Pancreas (tissue), 10 donors: ENCODE measurements around the gene FLOT1. TPM values are rescaled to one million over a fixed set of nuclear protein-coding genes. Genes with fewer than 3 reads are reported as not detected.

Experiments
- ATAC-seq, 4 donors: fragments of 200-7000 bp; cut with Tn5 transposase; one replicate each; pipeline versions ENCODE4 v1.8.0 to v1.9.1; 2020; ENCODE audit warnings: mild to moderate bottlenecking in 4 of 4, moderate library complexity in 4 of 4
- DNase-seq, 6 donors: peaks; one replicate each; pipeline ENCODE4 v3.0.0-alpha.2; 2020
- FAIRE-seq: peaks from 2 replicates; lab custom pipeline; 2012; peaks lifted over from hg19 to GRCh38; lab: Jason Lieb, UNC
- H3K27ac ChIP-seq, 4 donors: fragments of 200-600 bp; sonication (generic); 1 replicate in 3 of 4; 2 replicates in 1 of 4; pipeline versions ENCODE4 v1.5.0 to v1.8.0; 2020
- H3K27me3 ChIP-seq, 4 donors: fragments of 200-600 bp; one replicate each; pipeline ENCODE4 v1.8.0; 2021
- H3K36me3 ChIP-seq, 3 donors: fragments of 200-600 bp; sonication (generic) in 1 of 3; one replicate each; pipeline versions ENCODE4 v1.5.0 to v1.8.0; 2020 to 2021
- H3K4me1 ChIP-seq, 3 donors: fragments of 200-600 bp; one replicate each; pipeline ENCODE4 v1.8.0; 2021
- H3K4me3 ChIP-seq, 4 donors: fragments of 200-600 bp; sonication (generic) in 2 of 4; one replicate each; pipeline versions ENCODE4 v1.5.0 to v1.8.0; 2020 to 2021
- H3K9me3 ChIP-seq, 4 donors: fragments of 200-600 bp; one replicate each; pipeline ENCODE4 v1.8.0; 2021
- WGBS, 2 donors: extraction: QIAGEN DNeasy Blood & Tissue Kit; methylation state at CpG; one replicate each; pipeline ENCODE4 v1.1.7; 2013; 5-methylcytosine and 5-hydroxymethylcytosine counted together
- intact Hi-C, 3 donors: fragments of 100-400 bp; cut with DNase I; formaldehyde crosslinking; loops; one replicate each; pipeline versions ENCODE4 v1.11.1 to v1.14.2; 2022
- polyA plus RNA-seq, 2 donors: library from polyadenylated mRNA; stranded (reverse); fragments of 200-250 nt; gene quantifications; one replicate each; pipeline ENCODE4 v1.2.3, GENCODE V29; 2013
- total RNA-seq, 6 donors: library from RNA; stranded (reverse); fragmentation: NEBNext Ultra II Directional in 4 of 6; extraction: Animal tissue kit (Norgen Biotek cat#: 25700) in 4 of 6; gene quantifications; one replicate each; pipeline versions ENCODE4 v1.2.1 to v1.2.4, GENCODE V29; 2021 to 2023
- TF ChIP-seq, protein P1 (sequence below), 4 donors: fragments of 200-600 bp; sonication (generic) in 3 of 4; IDR thresholded peaks; one replicate each; pipeline versions ENCODE4 v1.5.0 to v1.8.0; 2021; ENCODE audit warnings: antibody characterized with exemption in 4 of 4
- donor health status: healthy with polysubstance abuse.
- donor health status: DM: no; HTN: no; CAD: no; lungs with moderate emphysema.
- donor health status: DM: no; HTN: no; CAD: no.
- donor health status: control.
- donor health status: control.
- donor health status: Bipolar disorder and iron deficiency.
- donor health status: DM: yes; HTN: yes; CAD: no.
- donor health status: DM: no; HTN: no; CAD: no.
- donor health status: DM: no; HTN: no; CAD: no.
- donor health status: DM: yes; HTN: yes; CAD: no.

FLOT1 gene, protein sequence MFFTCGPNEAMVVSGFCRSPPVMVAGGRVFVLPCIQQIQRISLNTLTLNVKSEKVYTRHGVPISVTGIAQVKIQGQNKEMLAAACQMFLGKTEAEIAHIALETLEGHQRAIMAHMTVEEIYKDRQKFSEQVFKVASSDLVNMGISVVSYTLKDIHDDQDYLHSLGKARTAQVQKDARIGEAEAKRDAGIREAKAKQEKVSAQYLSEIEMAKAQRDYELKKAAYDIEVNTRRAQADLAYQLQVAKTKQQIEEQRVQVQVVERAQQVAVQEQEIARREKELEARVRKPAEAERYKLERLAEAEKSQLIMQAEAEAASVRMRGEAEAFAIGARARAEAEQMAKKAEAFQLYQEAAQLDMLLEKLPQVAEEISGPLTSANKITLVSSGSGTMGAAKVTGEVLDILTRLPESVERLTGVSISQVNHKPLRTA
- total RNA-seq (10 to 100 TPM; 45.7 to 92.2 (median 51.3) TPM), polyA plus RNA-seq (100 to 1,000 TPM; 123 to 151 TPM)

DNA sequence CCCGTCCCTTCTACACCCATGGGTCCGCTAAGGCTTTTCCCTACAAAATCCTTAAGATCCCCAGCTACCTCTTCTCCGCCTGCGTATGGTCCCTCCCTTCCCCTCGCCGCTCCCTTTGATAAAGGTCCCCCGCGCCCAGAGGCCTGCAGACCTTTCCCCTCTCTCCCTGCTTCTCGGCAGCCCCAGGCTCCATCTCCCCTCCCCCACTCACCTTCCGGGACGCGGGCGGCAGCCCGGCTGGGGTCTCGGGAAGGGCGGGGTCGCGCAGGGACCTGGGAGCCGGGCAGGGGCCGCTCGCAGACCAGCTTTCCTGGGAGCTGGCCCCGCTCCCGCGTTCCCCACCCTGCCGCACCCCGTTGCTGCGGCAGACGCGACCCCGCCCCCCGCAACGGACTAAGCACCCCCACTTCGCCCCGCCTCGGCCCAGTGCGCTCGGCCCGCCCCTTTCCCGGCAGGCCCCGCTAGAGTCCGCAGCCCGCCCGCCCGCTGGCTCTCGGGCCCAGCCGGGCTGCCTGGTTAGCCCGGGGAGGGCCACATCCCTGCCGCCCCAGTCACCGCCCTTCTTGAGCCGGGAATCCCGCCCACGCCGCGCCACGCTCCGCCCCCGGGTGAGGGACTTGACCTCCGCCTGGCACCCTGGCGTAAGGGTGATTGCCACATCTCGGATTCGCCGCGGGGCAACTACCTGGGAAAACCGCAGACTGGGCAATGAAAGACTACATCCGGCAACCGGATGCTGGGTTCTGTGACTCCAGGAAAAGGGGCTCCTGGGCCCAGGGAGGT lies at the start of gene FLOT1:
FLOT1 (minus strand) TSS at position 372 of the 783 bp plus-strand sequence. CDS start 498 bp downstream, outside the sequence.
- Histone ChIP-seq H3K9me3 (no peaks in the 10 kb centered on the region), H3K4me1 (peaks cover 9 to 40% (median 16%) of the 10 kb centered on the region in 3 donors), H3K36me3 (peaks cover 0 to 8% (median 0%) of the 10 kb centered on the region in 3 donors), H3K4me3 (peak within 1 kb of the TSS; percentile 67 to 97 (median 88)), H3K27me3 (no peaks in the 10 kb centered on the region), H3K27ac (peak within 1 kb of the TSS; percentile 91 to 98 (median 95))
- peak; percentile 99 for DNase-seq
- TF ChIP-seq, protein P1, sequence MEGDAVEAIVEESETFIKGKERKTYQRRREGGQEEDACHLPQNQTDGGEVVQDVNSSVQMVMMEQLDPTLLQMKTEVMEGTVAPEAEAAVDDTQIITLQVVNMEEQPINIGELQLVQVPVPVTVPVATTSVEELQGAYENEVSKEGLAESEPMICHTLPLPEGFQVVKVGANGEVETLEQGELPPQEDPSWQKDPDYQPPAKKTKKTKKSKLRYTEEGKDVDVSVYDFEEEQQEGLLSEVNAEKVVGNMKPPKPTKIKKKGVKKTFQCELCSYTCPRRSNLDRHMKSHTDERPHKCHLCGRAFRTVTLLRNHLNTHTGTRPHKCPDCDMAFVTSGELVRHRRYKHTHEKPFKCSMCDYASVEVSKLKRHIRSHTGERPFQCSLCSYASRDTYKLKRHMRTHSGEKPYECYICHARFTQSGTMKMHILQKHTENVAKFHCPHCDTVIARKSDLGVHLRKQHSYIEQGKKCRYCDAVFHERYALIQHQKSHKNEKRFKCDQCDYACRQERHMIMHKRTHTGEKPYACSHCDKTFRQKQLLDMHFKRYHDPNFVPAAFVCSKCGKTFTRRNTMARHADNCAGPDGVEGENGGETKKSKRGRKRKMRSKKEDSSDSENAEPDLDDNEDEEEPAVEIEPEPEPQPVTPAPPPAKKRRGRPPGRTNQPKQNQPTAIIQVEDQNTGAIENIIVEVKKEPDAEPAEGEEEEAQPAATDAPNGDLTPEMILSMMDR (IDR thresholded peaks at IDR 0.05), result no peak
- no peak for FAIRE-seq
- peak; percentile 81 to 86 (median 82) for ATAC-seq
- WGBS, 2 donors, result 1% methylated on average over 57 to 66 of the region's 66 CpGs
- intact Hi-C loops, result no loop called here

DNA sequence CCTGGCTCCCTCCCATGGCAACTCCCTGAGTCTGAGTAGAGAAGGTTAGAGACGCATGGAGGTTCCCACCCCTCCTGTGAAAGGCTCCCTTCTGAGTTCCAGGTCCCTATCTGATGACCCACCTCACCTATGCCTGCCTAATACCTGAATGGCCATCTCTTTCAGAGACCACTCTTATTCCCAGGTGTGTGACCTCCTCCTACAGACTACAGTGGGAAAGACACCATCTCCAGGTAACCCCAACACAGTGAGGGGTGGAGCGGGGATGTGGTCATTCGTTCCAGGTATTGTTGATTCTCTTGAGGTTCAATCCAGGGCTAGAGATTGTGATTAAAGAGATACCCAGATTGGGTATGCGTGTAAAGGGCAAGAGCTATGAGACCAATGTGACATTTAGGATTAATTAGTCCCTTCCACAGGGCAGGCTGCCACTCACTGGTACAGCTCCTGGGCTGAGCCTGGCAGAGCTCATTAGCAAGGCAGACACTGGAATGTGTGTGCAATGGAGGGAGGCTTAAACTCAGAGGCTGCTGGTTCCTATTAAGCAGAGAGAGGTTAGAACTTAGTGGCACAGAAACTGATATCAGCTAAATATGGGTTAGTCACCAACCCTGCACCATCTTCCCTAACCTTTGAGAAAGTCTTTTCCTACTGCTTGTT lies 48.4 kb upstream of the FLOT1 start:
- no peak overlapping the region for H3K4me3 ChIP-seq
- WGBS, 2 donors, result 68 to 78% methylated on average over 4 of the region's 4 CpGs
- ATAC-seq (peak in 2 of 4 donors; percentile 16 to 67), DNase-seq (no peak), FAIRE-seq (no peak)
- intact Hi-C loops, result no loop called here
- no peaks in the 10 kb centered on the region for H3K27me3 ChIP-seq
- no peaks in the 10 kb centered on the region for H3K36me3 ChIP-seq
- no peaks in the 10 kb centered on the region for H3K4me1 ChIP-seq
- TF ChIP-seq, protein P1 (IDR thresholded peaks at IDR 0.05), result no peak
- no peak overlapping the region for H3K27ac ChIP-seq
- H3K9me3 ChIP-seq, result no peaks in the 10 kb centered on the region

DNA sequence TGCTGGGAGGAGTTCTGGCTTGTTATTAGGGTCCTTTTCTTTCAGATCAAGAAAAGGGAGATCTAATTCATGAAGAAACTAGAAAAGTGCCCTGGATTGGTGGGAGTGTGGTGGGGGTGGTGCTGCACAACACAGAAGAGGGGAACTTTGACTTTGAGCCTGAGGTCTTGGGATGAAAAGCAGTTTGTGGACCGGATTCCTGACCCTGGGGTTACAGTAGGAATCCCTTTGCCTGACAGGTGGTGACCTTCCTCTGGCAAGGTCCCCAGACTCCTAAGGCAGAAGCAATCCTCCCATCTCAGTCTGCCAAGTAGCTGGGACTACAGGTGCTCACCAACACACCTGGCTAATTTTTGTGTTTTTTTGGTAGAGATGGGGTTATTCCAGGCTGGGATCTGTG lies 47.1 kb upstream of the FLOT1 start:
- Histone ChIP-seq H3K9me3 (no peaks in the 10 kb centered on the region), H3K27me3 (no peaks in the 10 kb centered on the region), H3K36me3 (no peaks in the 10 kb centered on the region), H3K27ac (no peak overlapping the region), H3K4me3 (no peak overlapping the region), H3K4me1 (no peaks in the 10 kb centered on the region)
- TF ChIP-seq, protein P1 (IDR thresholded peaks at IDR 0.05), result no peak
- 13 to 25% methylated on average over 1 of the region's 1 CpG for WGBS, 2 donors
- DNase-seq (no peak), FAIRE-seq (no peak), ATAC-seq (no peak)
- intact Hi-C loops, result no loop called here

DNA sequence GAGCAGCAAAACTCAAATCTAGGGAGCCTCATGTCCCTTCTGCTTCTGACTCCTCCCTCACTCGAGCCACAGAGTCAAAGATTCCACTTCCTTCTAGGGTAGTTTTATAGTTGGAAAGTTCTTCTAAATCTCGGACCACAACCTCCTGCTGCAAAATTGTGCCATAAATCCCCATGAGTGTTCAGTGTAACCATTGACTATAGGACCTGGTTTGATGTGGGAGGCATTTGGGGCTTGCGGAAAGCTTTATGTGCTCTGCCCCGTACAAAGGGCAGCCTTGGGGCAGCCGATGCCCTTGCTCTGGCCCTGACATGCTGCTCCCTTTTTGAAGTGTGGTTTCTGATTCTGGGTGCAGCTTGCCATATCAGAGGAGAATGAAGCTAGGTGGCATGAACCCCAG lies 45.5 kb upstream of the FLOT1 start:
- no peak for DNase-seq
- Histone ChIP-seq H3K4me3 (no peak overlapping the region), H3K27me3 (no peaks in the 10 kb centered on the region), H3K4me1 (peaks cover 0 to 5% (median under 1%) of the 10 kb centered on the region in 3 donors), H3K9me3 (no peaks in the 10 kb centered on the region), H3K36me3 (no peaks in the 10 kb centered on the region), H3K27ac (peak overlapping the region in 1 of 4 donors; percentile 28)
- peak in 2 of 4 donors; percentile 21 to 57 for ATAC-seq
- intact Hi-C loops, result no loop called here
- FAIRE-seq, result no peak
- 71 to 80% methylated on average over 5 of the region's 5 CpGs for WGBS, 2 donors
- TF ChIP-seq, protein P1 (IDR thresholded peaks at IDR 0.05), result no peak
